GM12878 (cell line): ENCODE data around the gene AGRN. TPM values are rescaled to one million over a fixed set of nuclear protein-coding genes. Genes with fewer than 3 reads are reported as not detected.

Experiments used
- ATAC-seq: fragments of 200-7000 bp; cut with Tn5 transposase; 3 replicates; pipeline ENCODE4 v1.9.1; 2020; ENCODE audit warnings: mild to moderate bottlenecking, moderate library complexity
- BruUV-seq: library from RNA; stranded (reverse); fragments of 400-500 nt; replicated peaks from 2 replicates; lab custom pipeline; 2021; lab: Mats Ljungman, UMichigan
- CTCF ChIA-PET: fragments of 300-600 bp; sonication (Branson Sonifier 250); formaldehyde crosslinking; extraction: SDS; loops from one replicate; lab custom pipeline; 2021; ENCODE audit warnings: inconsistent platforms; lab: Yijun Ruan, JAX
- POLR2A ChIA-PET: fragments of 350-600 bp; formaldehyde crosslinking; extraction: SDS; loops from one replicate; lab custom pipeline; 2021; ENCODE audit warnings: inconsistent platforms; lab: Charles Lee
- RAD21 ChIA-PET: fragments of 300-600 bp; sonication (Branson Sonifier 250); formaldehyde crosslinking; loops from one replicate; lab custom pipeline; 2023; ENCODE audit warnings: antibody characterized with exemption; ENCODE audit not compliant: unreplicated experiment; lab: Charles Lee
- SMC1A ChIA-PET: fragments of 300-600 bp; sonication (Branson Sonifier 250); formaldehyde crosslinking; loops from one replicate; lab custom pipeline; 2023; ENCODE audit not compliant: unreplicated experiment, uncharacterized antibody; lab: Charles Lee
- DNase-seq: peaks from one replicate; pipeline ENCODE4 v3.0.0-alpha.2; 2011; ENCODE audit warnings: low read depth, low spot score
- FAIRE-seq: peaks from 3 replicates; lab custom pipeline; 2011; peaks lifted over from hg19 to GRCh38; lab: Jason Lieb, UNC
- H2AFZ ChIP-seq: 2 replicates; pipeline ENCODE4 v1.6.0; 2011; ENCODE audit warnings: low read depth, low read length, control low read depth; ENCODE audit not compliant: control insufficient read depth
- H3K27ac ChIP-seq: 2 replicates; pipeline ENCODE4 v1.5.1; 2011; ENCODE audit warnings: control low read depth; ENCODE audit not compliant: control insufficient read depth, insufficient read depth
- H3K27me3 ChIP-seq, 2 experiments: replicated peaks in 1 of 2; 2 replicates each; pipeline versions ENCODE4 v1.6.0 to v1.6.1; 2011; ENCODE audit warnings: low read length in 1 of 2; ENCODE audit not compliant: control insufficient read depth in 2 of 2, insufficient read depth in 2 of 2
- H3K36me3 ChIP-seq, 2 experiments: 2 replicates each; pipeline ENCODE4 v1.5.1; 2011; ENCODE audit warnings: low read length in 1 of 2; ENCODE audit not compliant: control insufficient read depth in 2 of 2, insufficient read depth in 2 of 2
- H3K4me1 ChIP-seq: 2 replicates; pipeline ENCODE4 v1.6.1; 2011; ENCODE audit warnings: mild to moderate bottlenecking, low read length, moderate library complexity, mixed read lengths; ENCODE audit not compliant: control insufficient read depth, insufficient read depth
- H3K4me2 ChIP-seq: 2 replicates; pipeline ENCODE4 v1.6.0; 2011; ENCODE audit warnings: control low read depth; ENCODE audit not compliant: control insufficient read depth, insufficient read depth
- H3K4me3 ChIP-seq: fragments of 200-600 bp; sonication (generic); 2 replicates; pipeline ENCODE4 v1.5.1; 2016
- H3K79me2 ChIP-seq: 2 replicates; pipeline ENCODE4 v1.6.0; 2011; ENCODE audit warnings: low read length; ENCODE audit not compliant: control insufficient read depth, insufficient read depth
- H3K9ac ChIP-seq: 2 replicates; pipeline ENCODE4 v1.8.0; 2011; ENCODE audit warnings: low read length, control low read depth, mixed read lengths; ENCODE audit not compliant: control insufficient read depth, insufficient read depth
- H3K9me3 ChIP-seq: replicated peaks from 3 replicates; pipeline ENCODE4 v1.5.1; 2011; ENCODE audit warnings: mild to moderate bottlenecking, low read length; ENCODE audit not compliant: control insufficient read depth, insufficient read depth
- H4K20me1 ChIP-seq: 2 replicates; pipeline ENCODE4 v1.6.0; 2011; ENCODE audit not compliant: control insufficient read depth, insufficient read depth
- ASH2L ChIP-seq: fragments of 300-600, 200-600 bp; sonication (generic); IDR thresholded peaks from 2 replicates; pipeline ENCODE4 v1.6.1; 2017; ENCODE audit warnings: low read depth, mild to moderate bottlenecking, borderline replicate concordance
- DPF2 ChIP-seq: fragments of 450-650 bp; IDR thresholded peaks from 2 replicates; pipeline ENCODE4 v1.6.1; 2017; ENCODE audit warnings: mild to moderate bottlenecking
- IKZF2 ChIP-seq, 2 experiments: fragments of 450-650 bp; IDR thresholded peaks; 2 replicates each; pipeline ENCODE4 v1.6.1; 2017; ENCODE audit warnings: mild to moderate bottlenecking in 2 of 2, moderate library complexity in 2 of 2
- POLR2A ChIP-seq: IDR thresholded peaks from 2 replicates; pipeline ENCODE4 v1.6.1; 2011; ENCODE audit warnings: low read depth, mild to moderate bottlenecking, low read length
- SUPT20H ChIP-seq: IDR thresholded peaks from 2 replicates; pipeline ENCODE4 v1.6.1; 2011; ENCODE audit warnings: low read depth, mild to moderate bottlenecking, low read length, moderate library complexity, borderline replicate concordance; ENCODE audit not compliant: control insufficient read depth
- USF2 ChIP-seq: IDR thresholded peaks from 2 replicates; pipeline ENCODE4 v1.6.1; 2011; ENCODE audit warnings: low read depth, low read length, improper control_type of control experiment, borderline replicate concordance
- WGBS: methylation state at CpG from one replicate; pipeline ENCODE4 v1.1.6; 2016; ENCODE audit warnings: low lambda C conversion rate; ENCODE audit not compliant: insufficient replicate concordance, insufficient coverage; ENCODE audit errors: missing lambda C conversion rate; 5-methylcytosine and 5-hydroxymethylcytosine counted together
- in situ Hi-C: fragments of 300-500 bp; cut with MboI; formaldehyde crosslinking; loops from 9 replicates; pipeline ENCODE4 v1.14.3; 2018; ENCODE audit warnings: mixed read lengths
- intact Hi-C: fragments of 100-400 bp; cut with micrococcal nuclease; formaldehyde crosslinking; loops from one replicate; pipeline ENCODE4 v1.14.2; 2022; ENCODE audit not compliant: unreplicated experiment
- polyA plus RNA-seq, 11 experiments: library from polyadenylated mRNA; depleted of rRNA in 4 of 11; unstranded in 6 of 11; stranded (reverse) in 5 of 11; fragments of >200 nt; fragmentation: Nextera tagmentation in 4 of 11; fragmentation: Illumina TruSeq in 1 of 11; extraction: Ambion mirVana in 4 of 11; extraction: Trizol in 1 of 11; gene quantifications; 1 replicate in 1 of 11; 2 replicates in 10 of 11; pipeline versions ENCODE4 v1.2.1 to v1.2.3, GENCODE V29; 2011 to 2016; ENCODE audit warnings: inconsistent platforms in 2 of 11, missing spikeins in 2 of 11, low read depth in 1 of 11
- total RNA-seq, 4 experiments: library from RNA; depleted of rRNA in 3 of 4; stranded (reverse); fragments of >200 nt in 3 of 4; fragmentation: Illumina TruSeq in 1 of 4; extraction: Trizol in 1 of 4; gene quantifications; 2 replicates each; pipeline versions ENCODE4 v1.2.1 to v1.2.3, GENCODE V29; 2013 to 2021

The AGRN gene
- total and polyA plus RNA-seq, 10 of the 15 experiments (the other 5 are each of a cell fraction or from before 2014, with no cell fraction given), result 0.02 to 41.8 (median 4.1) TPM

- no peak for ATAC-seq
- Histone ChIP-seq H3K4me1 (peaks cover 5% of the 10 kb centered on the region; the same call in 1 of the 2 replicates), H3K4me3 (no peak overlapping the region), H3K79me2 (no peaks in the 10 kb centered on the region), H3K27ac (no peak overlapping the region), H3K9me3 (no peaks in the 10 kb centered on the region), H3K27me3 (no peaks in the 10 kb centered on the region), H3K36me3 (peaks cover 3 to 9% of the 10 kb centered on the region in 2 experiments; a peak in 3 of 4 replicates), H3K4me2 (no peak overlapping the region), H4K20me1 (no peaks in the 10 kb centered on the region), H3K9ac (no peak overlapping the region), H2AFZ (no peak overlapping the region)
- FAIRE-seq, result no peak
- DNase-seq, result no peak
- ChIA-PET SMC1A (no interaction called here), POLR2A (no interaction called here), RAD21 (no interaction called here), CTCF (no interaction called here)
- WGBS, result 92% methylated on average over 26 of the region's 29 CpGs
- no TSS peak for BruUV-seq
- intact Hi-C loops, result no loop called here
- in situ Hi-C loops, result loop anchor here (5.0 kb wide), 1 partner anchor 50 kb away; no protein-coding TSS in a partner anchor
- TF ChIP-seq ASH2L (no peak), POLR2A (0 out of 2 replicates have a peak, but pooled peaks have one; percentile 6)
Measured at GRCh38 chr1:1052003-1052840, 32.3 kb downstream of the AGRN start.

- no peak for TF ChIP-seq SUPT20H
- TF ChIP-seq DPF2, result no peak
- TF ChIP-seq IKZF2 (IDR thresholded peaks at IDR 0.05), result no peak
- TF ChIP-seq USF2, result no peak
- ChIA-PET RAD21 (no interaction called here), POLR2A (no interaction called here), SMC1A (no interaction called here), CTCF (no interaction called here)
- ATAC-seq, result no peak
- Histone ChIP-seq H3K4me2 (no peak overlapping the region), H3K9ac (no peak overlapping the region), H2AFZ (no peak overlapping the region), H3K27me3 (no peaks in the 10 kb centered on the region), H3K36me3 (peaks cover 3 to 9% of the 10 kb centered on the region in 2 experiments; a peak in 3 of 4 replicates), H4K20me1 (no peaks in the 10 kb centered on the region), H3K27ac (no peak overlapping the region), H3K4me3 (no peak overlapping the region), H3K9me3 (no peaks in the 10 kb centered on the region), H3K4me1 (peaks cover 6% of the 10 kb centered on the region; the same call in 1 of the 2 replicates), H3K79me2 (no peaks in the 10 kb centered on the region)
- DNase-seq, result no peak
- in situ Hi-C loops, result loop anchor here (5.0 kb wide), 1 partner anchor 49 kb away; no protein-coding TSS in a partner anchor
- intact Hi-C loops, result no loop called here
- WGBS, result 61% methylated on average over 15 of the region's 15 CpGs
- no TSS peak for BruUV-seq
- no peak for FAIRE-seq
Measured at GRCh38 chr1:1053022-1053421, 33.1 kb downstream of the AGRN start.
